SU-DHL-6 (cell line): ENCODE data around the gene PTTG1.

Source experiments
- CTCF ChIP-seq: fragments of 200-600 bp; sonication (generic); IDR thresholded peaks from one replicate; pipeline ENCODE4 v1.5.1; 2017; ENCODE audit warnings: antibody characterized with exemption, mild to moderate bottlenecking, low read length, moderate library complexity; ENCODE audit not compliant: insufficient read depth, poor library complexity, severe bottlenecking
- EZH2phosphoT487 ChIP-seq: fragments of 200-600 bp; sonication (generic), shearing (Covaris generic); conservative IDR thresholded peaks from 2 replicates; pipeline ENCODE4 v1.6.1; 2018; ENCODE audit warnings: mild to moderate bottlenecking, antibody characterized with exemption, low read length, moderate library complexity, mixed read lengths

- TF ChIP-seq CTCF (no peak), EZH2phosphoT487 (no peak)
These were observed 23.5 kb downstream of the PTTG1 start for GRCh38 chr5:160445132-160445531.
